CD4-positive, alpha-beta T cell treated with Interleukin-4 for 1 hour (primary cell): Measurements from ENCODE around the gene ADARB2.
"Not testable (repeated sequence)": the region's sequence is repeated elsewhere in the genome, so short reads cannot be mapped to it uniquely, and the experiment has no call there.

Source experiments
- DNase-seq, 2 donors: peaks; one replicate each; pipeline ENCODE4 v3.0.0-alpha.2; 2020 to 2022

ADARB2 gene

GRCh38 chr10:1476455-1476803 is 260.9 kb downstream of the ADARB2 start:
- DNase-seq, result no peak

GRCh38 chr10:1475771-1476454 is 261.4 kb downstream of the ADARB2 start:
- DNase-seq, result no peak

GRCh38 chr10:1475098-1475591 is 262.2 kb downstream of the ADARB2 start:
- no peak for DNase-seq

GRCh38 chr10:1474376-1475097 is 262.8 kb downstream of the ADARB2 start:
- DNase-seq, result no peak

- no peak for DNase-seq
Measured at GRCh38 chr10:1473874-1474273, 263.5 kb downstream of the ADARB2 start.

- DNase-seq, result no peak
Measured at GRCh38 chr10:1472178-1472958, 265.0 kb downstream of the ADARB2 start.

- DNase-seq, result no peak
Measured at GRCh38 chr10:1468811-1469210, 268.5 kb downstream of the ADARB2 start.

GRCh38 chr10:1467334-1468076 is 269.8 kb downstream of the ADARB2 start:
- DNase-seq, result no peak

GRCh38 chr10:1465993-1466764 is 271.1 kb downstream of the ADARB2 start:
- no peak for DNase-seq

GRCh38 chr10:1465418-1465911 is 271.9 kb downstream of the ADARB2 start:
- no peak for DNase-seq

- no peak for DNase-seq
Measured at GRCh38 chr10:1464881-1465417, 272.4 kb downstream of the ADARB2 start.

GRCh38 chr10:1463971-1464370 is 273.4 kb downstream of the ADARB2 start:
- not testable (repeated sequence) for DNase-seq

GRCh38 chr10:1462994-1463633 is 274.2 kb downstream of the ADARB2 start:
- DNase-seq, result no peak

GRCh38 chr10:1462521-1462920 is 274.8 kb downstream of the ADARB2 start:
- no peak for DNase-seq

GRCh38 chr10:1462032-1462431 is 275.3 kb downstream of the ADARB2 start:
- DNase-seq, result no peak

- DNase-seq, result no peak
Measured at GRCh38 chr10:1461016-1461415, 276.3 kb downstream of the ADARB2 start.

- not testable (repeated sequence) for DNase-seq
Measured at GRCh38 chr10:1459664-1460063, 277.7 kb downstream of the ADARB2 start.

GRCh38 chr10:1454951-1455350 is 282.4 kb downstream of the ADARB2 start:
- DNase-seq, result no peak

- peak in 1 of 2 donors; percentile 62 for DNase-seq
Measured at GRCh38 chr10:1454428-1454827, 282.9 kb downstream of the ADARB2 start.

GRCh38 chr10:1452777-1453176 is 284.5 kb downstream of the ADARB2 start:
- DNase-seq, result no peak

- no peak for DNase-seq
Measured at GRCh38 chr10:1451941-1452340, 285.4 kb downstream of the ADARB2 start.
